Activated T-helper 1 cell treated with Interleukin-2 at 50 U/mL for 16 hours (primary cell): ENCODE data around the gene EME1.
A peak's percentile ranks its signal among the peaks of the same experiment; 100 is the strongest.
"Not testable (repeated sequence)": the region's sequence is repeated elsewhere in the genome, so short reads cannot be mapped to it uniquely, and the experiment has no call there.

Source experiments
- DNase-seq: peaks from one replicate; pipeline ENCODE4 v3.0.0-alpha.2; 2020; ENCODE audit warnings: low read depth

Gene EME1

DNA sequence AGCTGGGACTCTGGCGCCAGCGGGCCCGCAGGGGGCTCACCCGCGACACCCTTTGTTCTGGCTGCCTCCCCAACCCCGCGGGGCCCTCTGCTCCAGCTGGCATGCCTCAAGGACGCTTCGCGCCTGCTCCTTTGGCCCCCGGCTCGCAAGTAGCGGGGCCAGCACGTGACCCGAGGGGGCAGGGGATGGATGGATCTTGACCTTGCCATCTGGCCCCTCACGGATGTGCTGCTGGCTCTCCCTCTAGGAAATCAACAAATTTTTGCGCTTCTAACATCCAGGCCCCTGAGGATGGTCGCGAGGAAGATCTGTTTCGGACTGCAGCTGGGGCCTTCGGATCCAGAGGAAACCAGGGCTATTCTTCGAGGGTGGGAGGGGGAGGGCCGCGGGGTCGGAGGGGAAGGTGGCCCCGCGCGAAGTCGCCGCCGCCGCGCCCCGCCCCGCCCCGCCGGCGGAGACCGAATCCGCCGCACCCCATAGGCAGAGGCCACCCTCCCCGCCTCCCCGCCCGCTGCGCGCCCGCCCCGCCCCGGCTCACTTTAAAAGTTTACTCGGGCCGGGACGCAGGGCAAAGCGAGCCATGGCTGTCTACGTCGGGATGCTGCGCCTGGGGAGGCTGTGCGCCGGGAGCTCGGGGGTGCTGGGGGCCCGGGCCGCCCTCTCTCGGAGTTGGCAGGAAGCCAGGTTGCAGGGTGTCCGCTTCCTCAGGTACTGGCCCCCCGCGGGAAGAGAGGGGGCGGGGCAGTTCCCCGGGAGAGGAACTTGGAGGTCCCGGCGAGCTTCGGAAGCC lies 52.8 kb downstream of the EME1 start, which contains the start of gene ACSF2:
ACSF2 (plus strand) TSS at position 537 of the 790 bp plus-strand sequence; CDS start at position 581, 44 bp downstream.
- DNase-seq, result peak; percentile 53

DNA sequence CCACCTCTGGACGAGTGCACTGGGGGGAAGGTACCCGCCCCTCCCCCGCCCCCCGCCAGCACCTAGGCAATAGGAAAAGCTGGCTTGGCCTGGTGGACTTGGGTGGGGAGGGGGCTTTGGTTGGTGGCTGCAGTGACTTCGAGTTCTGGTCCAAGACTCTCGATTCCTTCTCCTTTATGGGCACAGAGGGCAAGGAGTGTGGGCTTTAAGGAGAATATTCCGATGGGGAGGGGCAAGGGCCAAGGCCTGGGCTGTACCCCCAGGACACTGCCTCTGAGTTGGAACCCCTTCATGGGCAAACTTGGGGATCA lies 53.4 kb downstream of the EME1 start:
- DNase-seq, result no peak

DNA sequence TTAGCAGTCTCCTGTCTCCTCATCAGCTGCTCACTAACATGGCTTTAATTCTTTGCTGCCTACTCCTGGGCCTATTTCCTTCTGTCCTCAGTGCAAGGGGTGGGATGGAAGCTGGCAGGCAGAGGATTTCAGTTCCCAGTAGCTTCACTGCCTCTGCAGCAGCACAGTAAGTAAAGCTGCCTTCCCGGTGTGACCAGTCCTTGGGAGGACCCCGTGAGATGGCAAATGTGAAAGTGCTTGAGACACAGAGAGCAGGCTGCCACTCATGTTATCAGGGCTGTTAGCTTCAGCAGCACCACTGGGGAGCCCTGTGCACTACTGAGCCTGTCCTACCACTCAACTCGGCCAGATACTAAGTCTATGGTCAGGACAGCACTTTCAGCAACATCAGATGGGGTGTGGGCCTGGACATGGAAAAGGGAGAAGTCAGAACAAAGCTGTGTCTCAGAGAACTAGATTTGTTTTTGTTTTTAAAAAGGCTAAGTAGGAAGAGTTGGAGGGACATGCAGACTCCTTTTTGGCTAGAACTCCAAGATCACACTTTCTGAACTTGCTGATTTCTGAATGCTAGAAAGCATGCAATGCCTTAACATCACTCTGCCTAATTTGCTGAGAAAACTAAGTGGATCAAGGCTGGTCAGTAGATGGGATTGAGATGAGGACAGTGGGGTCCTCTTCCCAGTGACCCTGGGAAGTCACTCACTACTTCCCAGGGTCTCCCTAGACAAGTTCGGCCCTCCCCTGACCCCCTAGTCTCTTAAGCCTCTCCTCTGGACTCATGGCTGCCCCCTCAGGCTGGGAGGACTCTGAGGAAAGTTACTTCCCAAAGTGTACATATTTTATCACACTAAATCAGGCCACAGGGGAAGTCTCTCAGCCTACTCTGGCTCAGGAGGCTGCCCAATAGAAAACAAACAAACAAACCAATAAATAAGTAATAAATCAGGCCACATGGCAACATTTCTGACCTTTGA lies 54.1 kb downstream of the EME1 start:
- no peak for DNase-seq

DNA sequence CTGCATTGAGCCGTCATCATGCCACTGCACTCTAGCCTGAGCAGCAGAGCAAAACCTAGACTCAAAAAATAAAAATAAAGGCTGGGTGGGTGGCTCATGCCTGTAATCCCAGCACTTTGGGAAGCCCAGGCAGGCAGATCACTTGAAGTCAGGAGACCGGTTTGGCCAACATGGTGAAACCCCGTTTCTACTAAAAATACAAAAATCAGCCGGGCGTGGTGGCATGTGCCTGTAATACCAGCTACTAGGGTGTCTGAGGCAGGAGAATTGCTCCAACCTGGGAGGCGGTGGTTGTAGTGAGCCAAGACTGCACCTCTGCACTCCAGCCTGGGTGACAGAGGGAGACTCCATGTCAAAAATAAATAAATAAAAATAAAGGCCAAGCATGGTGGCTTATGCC lies 55.1 kb downstream of the EME1 start:
- not testable (repeated sequence) for DNase-seq

DNA sequence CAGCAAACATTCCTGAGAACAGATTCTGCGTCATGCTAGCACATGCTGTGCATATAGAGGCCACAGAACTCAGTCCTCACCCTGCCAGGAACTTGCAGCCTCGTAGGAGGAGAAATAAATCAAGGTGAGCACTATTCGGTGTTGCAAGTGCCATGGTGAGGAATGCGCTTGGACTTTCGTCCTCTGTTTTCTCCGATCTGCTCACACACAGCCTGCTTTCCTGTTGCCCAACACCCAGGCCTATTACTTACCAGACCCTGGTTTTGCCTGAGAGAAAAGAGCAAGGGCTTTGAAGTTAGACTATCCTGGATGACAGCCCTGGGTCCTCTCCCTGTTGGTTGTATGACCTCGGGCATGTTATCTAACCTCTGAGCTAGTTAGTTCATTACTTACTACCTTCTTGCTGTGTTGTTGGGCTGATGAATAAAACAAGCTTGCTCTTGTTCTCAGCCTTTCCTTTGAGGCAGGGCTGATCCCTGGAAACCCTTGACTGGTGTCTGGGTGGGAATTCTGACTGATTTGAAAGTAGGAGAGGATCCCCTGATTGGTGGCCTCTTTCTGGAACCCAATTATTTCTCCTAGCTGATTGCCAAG lies 55.9 kb downstream of the EME1 start:
- DNase-seq, result no peak

DNA sequence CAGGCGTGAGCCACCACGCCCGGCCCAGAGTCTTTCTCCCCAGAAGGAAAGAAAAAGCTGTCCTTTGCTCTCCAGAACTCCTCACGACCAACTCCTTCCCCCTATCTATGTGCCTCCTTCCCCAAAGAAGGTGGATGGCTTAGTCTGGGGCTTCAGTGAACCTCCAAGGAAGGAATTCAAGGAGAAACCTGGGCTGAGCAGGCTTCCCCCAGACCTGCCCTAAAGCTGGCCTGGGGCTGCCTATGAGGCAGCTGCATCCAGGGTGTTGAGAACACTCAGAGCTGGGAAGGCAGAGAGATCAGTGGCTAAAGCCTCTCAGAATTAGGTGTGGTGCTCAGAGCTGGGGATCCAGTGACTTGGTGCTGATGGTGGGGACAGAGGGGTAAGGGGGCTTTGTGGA lies 56.8 kb downstream of the EME1 start:
- DNase-seq, result no peak
